ENCODE results near the gene FAM163B.

DNA sequence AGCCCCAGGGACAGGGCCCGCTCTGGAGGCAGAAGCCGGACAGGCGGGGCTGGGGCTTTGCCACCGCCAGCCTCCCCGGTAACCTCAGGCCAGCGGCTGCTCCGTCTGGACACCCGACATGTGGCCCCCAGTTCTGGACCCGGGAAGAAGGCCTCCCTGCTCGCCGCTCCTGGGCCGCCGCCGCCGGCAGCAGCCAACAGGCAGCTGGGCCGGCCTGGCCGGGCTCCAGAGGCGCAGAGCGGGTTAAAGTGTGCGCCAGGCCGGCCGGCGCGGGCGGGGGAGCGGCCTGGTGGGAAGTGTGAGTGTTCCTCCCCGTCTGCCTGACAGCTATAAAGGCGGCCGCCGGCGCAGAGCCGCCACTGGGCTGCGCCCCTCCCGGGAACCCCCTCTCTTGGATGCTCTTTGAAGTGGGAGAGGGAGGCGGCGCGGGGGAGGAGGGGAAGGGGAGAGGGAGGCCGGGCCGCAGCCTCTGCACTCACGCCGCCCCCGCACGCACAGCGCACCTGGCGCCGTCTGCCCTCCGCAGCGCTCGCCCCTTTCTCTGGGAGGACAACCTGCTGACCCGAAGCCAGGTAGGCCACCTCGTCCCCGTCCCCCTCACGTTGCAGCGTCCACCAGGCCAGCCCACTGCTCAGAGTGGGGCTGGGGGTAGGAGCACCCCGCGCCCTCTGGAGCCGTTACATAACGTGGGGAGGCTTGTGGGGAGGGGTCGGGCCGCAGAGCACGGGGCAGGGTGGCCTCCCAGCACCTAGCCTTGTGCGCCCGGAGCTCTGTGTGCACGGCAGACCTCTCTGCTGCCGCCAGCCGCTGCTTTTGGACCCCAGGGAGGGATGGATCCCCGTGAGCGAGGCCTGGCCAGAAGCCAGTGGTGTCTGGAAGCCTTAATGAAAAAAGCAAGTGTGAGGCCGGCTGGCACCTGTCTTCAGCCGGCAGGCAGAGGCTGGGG, 74.6 kb downstream of the FAM163B start, which contains the start of gene ADAMTSL2:
- TF ChIP-seq, protein P1, sequence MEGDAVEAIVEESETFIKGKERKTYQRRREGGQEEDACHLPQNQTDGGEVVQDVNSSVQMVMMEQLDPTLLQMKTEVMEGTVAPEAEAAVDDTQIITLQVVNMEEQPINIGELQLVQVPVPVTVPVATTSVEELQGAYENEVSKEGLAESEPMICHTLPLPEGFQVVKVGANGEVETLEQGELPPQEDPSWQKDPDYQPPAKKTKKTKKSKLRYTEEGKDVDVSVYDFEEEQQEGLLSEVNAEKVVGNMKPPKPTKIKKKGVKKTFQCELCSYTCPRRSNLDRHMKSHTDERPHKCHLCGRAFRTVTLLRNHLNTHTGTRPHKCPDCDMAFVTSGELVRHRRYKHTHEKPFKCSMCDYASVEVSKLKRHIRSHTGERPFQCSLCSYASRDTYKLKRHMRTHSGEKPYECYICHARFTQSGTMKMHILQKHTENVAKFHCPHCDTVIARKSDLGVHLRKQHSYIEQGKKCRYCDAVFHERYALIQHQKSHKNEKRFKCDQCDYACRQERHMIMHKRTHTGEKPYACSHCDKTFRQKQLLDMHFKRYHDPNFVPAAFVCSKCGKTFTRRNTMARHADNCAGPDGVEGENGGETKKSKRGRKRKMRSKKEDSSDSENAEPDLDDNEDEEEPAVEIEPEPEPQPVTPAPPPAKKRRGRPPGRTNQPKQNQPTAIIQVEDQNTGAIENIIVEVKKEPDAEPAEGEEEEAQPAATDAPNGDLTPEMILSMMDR (conservative IDR thresholded peaks at IDR 0.05 in 1 of 2, IDR thresholded peaks at IDR 0.05 in 1 of 2; ENCODE audit: extremely low read depth in 1 of 2, insufficient read depth in 1 of 2, low read depth in 1 of 2, low read length in 2 of 2) = no peak
- no peak for TF ChIP-seq EZH2 (IDR thresholded peaks at IDR 0.05; ENCODE audit: borderline replicate concordance, low read length)

Measured in mammary epithelial cell (primary cell).